ENCODE measurements around the gene NKAIN1.

DNA sequence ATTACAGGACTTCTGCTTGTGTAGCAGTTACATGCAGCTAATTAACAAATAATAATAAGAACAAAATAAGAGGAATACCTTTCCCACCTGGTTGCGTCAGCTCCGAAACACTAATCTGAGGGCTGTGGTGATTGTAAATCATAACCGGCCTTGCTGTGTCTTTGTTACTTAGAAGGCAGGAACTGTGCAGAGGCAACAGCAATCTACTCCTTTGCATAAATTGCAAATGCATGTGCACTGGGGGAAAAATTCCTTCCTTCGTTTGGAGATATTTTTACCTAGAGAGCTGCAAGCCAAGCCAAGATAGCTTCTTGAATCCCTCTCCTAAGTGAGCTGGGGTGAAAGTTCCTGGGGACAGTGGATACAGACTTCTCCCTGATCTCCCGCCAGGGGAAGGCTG, 46.0 kb downstream of the NKAIN1 start:
- TF ChIP-seq EZH2 (IDR thresholded peaks at IDR 0.05) (no peak), POLR2AphosphoS5 (IDR thresholded peaks at IDR 0.05; ENCODE audit: borderline replicate concordance, low read depth, low read length) (no peak), FOXP2 (optimal IDR thresholded peaks at IDR 0.05; ENCODE audit: control extremely low read depth, extremely low read length, insufficient read depth) (no peak)

Measured in SK-N-MC (cell line).